ENCODE results near the gene TEAD3.

Gene TEAD3

GRCh38 chr6:35511562-35511941 lies 14.7 kb upstream of the TEAD3 start:
- Histone ChIP-seq H3K4me3 (replicated peaks; ENCODE audit: insufficient read depth, low read length) (no peak overlapping the region), H3K27ac (replicated peaks) (no peak overlapping the region), H3K27me3 (ENCODE audit: insufficient read depth, poor library complexity, severe bottlenecking) (peaks cover 10% of the 10 kb centered on the region)
- DNase-seq (ENCODE audit: low read depth in 1 of 2, low spot score in 1 of 2) = no peak
- TF ChIP-seq GABPA (IDR thresholded peaks at IDR 0.05; ENCODE audit: low read depth) = no peak
- no peak for TF ChIP-seq CTCF (IDR thresholded peaks at IDR 0.05; ENCODE audit: insufficient read depth, low read length)
- TF ChIP-seq REST (IDR thresholded peaks at IDR 0.05; ENCODE audit: insufficient replicate concordance, low read depth) = no peak

GRCh38 chr6:35510916-35511561 lies 14.2 kb upstream of the TEAD3 start:
- Histone ChIP-seq H3K27me3 (ENCODE audit: insufficient read depth, poor library complexity, severe bottlenecking) (peaks cover 10% of the 10 kb centered on the region), H3K27ac (replicated peaks) (no peak overlapping the region), H3K4me3 (replicated peaks; ENCODE audit: insufficient read depth, low read length) (no peak overlapping the region)
- no peak for TF ChIP-seq GABPA (IDR thresholded peaks at IDR 0.05; ENCODE audit: low read depth)
- no peak for TF ChIP-seq CTCF (IDR thresholded peaks at IDR 0.05; ENCODE audit: insufficient read depth, low read length)
- no peak for TF ChIP-seq POLR2AphosphoS5 (IDR thresholded peaks at IDR 0.05; ENCODE audit: low read depth)
- TF ChIP-seq REST (IDR thresholded peaks at IDR 0.05; ENCODE audit: insufficient replicate concordance, low read depth) = no peak
- TF ChIP-seq SPI1 (IDR thresholded peaks at IDR 0.05; ENCODE audit: borderline replicate concordance, low read depth) = no peak
- no peak for DNase-seq (ENCODE audit: low read depth in 1 of 2, low spot score in 1 of 2)

- Histone ChIP-seq H3K27me3 (ENCODE audit: insufficient read depth, poor library complexity, severe bottlenecking) (peaks cover 10% of the 10 kb centered on the region), H3K4me3 (replicated peaks; ENCODE audit: insufficient read depth, low read length) (no peak overlapping the region), H3K27ac (replicated peaks) (no peak overlapping the region)
- DNase-seq (ENCODE audit: low read depth in 1 of 2, low spot score in 1 of 2) = no peak
- TF ChIP-seq POLR2AphosphoS5 (IDR thresholded peaks at IDR 0.05; ENCODE audit: low read depth) = no peak
These were observed 11.7 kb upstream of the TEAD3 start for GRCh38 chr6:35508542-35508941.

- DNase-seq (ENCODE audit: low read depth in 1 of 2, low spot score in 1 of 2) = no peak
- Histone ChIP-seq H3K4me3 (replicated peaks; ENCODE audit: insufficient read depth, low read length) (no peak overlapping the region), H3K27ac (replicated peaks) (no peak overlapping the region), H3K27me3 (ENCODE audit: insufficient read depth, poor library complexity, severe bottlenecking) (peaks cover 10% of the 10 kb centered on the region)
- TF ChIP-seq POLR2AphosphoS5 (IDR thresholded peaks at IDR 0.05; ENCODE audit: low read depth) (no peak), CTCF (IDR thresholded peaks at IDR 0.05; ENCODE audit: insufficient read depth, low read length) (no peak), REST (IDR thresholded peaks at IDR 0.05; ENCODE audit: insufficient replicate concordance, low read depth) (no peak), GABPA (IDR thresholded peaks at IDR 0.05; ENCODE audit: low read depth) (no peak), SPI1 (IDR thresholded peaks at IDR 0.05; ENCODE audit: borderline replicate concordance, low read depth) (no peak)
These were observed 11.1 kb upstream of the TEAD3 start for GRCh38 chr6:35508027-35508426.

Measured in HL-60 (cell line).